GM19372 (cell line): Measurements from ENCODE around the gene PNKD.

Source experiments
- ATAC-seq: cut with Tn5 transposase; IDR thresholded peaks from one replicate; pipeline ENCODE4 v1.9.1; 2021; ENCODE audit warnings: mild to moderate bottlenecking, low read depth, moderate library complexity; ENCODE audit not compliant: unreplicated experiment

Gene PNKD

DNA sequence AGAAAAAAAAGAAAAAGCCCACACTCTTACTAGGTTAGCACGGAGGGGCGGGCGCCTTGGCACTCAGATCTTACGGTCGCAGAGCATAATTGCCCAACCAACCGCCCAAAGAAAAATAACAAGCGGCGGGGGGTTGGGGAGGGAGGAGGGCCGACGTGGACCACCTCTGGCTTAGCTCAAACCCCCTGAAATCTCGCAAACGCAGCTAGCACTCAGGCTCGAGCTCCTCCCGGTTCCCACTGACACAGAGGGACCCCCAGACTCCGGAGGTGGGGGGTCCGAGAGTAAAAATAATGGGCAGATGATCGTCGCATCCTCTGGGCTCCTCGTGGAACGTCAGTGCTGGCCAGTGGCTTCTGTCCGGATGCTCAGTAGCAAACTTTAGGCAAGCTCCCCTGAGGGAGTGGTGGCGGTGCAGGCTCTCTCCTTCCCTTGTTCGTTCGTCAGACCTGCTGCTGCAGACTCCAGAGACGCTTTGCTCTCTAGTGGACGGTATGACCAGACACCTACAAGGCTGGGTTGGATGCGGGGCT is 98.4 kb downstream of the PNKD start:
- no peak for ATAC-seq

DNA sequence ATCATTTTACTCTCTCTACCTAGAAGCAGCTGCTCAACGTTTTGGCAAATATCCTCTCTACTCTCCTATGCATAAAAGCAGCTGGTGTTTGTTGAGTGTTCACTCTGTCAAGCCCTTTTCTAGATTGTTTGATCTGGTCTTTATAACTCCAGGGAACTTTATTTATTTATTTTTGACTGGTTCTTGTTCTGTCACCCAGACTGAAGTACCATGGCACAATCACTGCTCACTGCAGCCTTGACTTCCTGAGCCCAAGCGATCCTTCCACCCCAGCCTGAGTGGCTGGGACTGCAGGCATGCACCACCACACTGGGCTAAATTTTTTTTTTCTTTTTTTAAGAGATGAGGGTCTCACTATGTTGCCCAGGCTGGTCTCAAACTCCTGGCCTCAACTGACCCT is 99.0 kb downstream of the PNKD start:
- ATAC-seq = no peak

DNA sequence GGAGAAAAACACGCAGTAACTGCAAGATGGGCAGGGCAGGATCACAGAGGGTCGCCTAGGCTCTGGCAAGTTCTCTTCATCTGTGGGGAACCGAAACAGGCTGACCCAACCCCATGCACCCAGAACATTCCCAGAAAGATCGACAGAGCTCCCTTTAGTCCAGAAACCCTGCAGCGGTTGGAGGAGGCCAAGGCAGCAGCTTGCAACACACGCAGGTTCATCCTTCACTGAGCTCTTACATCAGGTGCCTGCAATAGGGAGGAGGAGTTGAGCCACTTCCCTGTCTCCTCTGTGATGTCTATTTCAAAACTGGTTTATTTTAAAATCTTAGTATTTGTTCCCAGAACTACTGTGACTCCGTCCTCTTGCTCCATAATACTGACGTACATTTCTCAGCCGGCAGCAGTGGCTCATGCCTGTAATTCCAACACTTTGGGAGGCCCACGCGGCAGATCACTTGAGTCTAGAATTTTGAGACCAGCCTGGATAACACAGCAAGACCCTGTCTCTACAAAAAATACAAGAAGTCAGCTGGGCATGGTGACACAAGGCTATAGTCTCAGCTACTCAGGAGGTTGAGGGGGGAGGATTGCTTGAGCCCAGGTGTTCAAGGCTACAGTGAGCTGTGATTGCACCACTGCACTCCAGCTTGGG is 100.2 kb downstream of the PNKD start:
- no peak for ATAC-seq

DNA sequence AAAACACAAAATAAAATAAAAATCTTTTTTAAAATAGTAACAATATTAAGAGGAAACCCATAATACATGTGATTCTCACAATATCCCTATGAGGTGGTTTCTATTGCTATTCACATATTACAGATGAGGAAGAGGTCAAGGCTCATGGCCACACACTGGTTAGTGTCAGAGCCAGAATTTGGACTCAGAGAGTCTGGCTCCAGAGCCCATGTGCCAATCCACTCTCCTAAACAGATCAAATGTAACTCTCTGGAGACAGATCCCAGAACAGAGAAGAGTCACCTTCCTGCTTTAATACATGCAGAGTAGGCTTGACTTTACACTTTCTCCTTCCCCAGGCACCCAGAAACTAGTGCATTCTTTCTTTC is 101.6 kb downstream of the PNKD start:
- no peak for ATAC-seq

GRCh38 chr2:218374795-218375194 is 104.5 kb downstream of the PNKD start:
- no peak for ATAC-seq

GRCh38 chr2:218375212-218375611 is 104.9 kb downstream of the PNKD start:
- ATAC-seq = no peak

- ATAC-seq = no peak
These were observed 107.7 kb downstream of the PNKD start for GRCh38 chr2:218378053-218378452.

GRCh38 chr2:218381916-218382366 is 111.6 kb downstream of the PNKD start, which contains the start of gene SLC11A1:
Gene SLC11A1 (plus strand): TSS chr2:218382273. CDS start chr2:218382369, 96 bp downstream.
- ATAC-seq = no peak

GRCh38 chr2:218382785-218383184 is 112.5 kb downstream of the PNKD start:
- no peak for ATAC-seq

- ATAC-seq = no peak
These were observed 113.7 kb downstream of the PNKD start for GRCh38 chr2:218383892-218384519.

- ATAC-seq = no peak
These were observed 114.7 kb downstream of the PNKD start for GRCh38 chr2:218384975-218385374.

- no peak for ATAC-seq
These were observed 116.4 kb downstream of the PNKD start for GRCh38 chr2:218386505-218387368.

DNA sequence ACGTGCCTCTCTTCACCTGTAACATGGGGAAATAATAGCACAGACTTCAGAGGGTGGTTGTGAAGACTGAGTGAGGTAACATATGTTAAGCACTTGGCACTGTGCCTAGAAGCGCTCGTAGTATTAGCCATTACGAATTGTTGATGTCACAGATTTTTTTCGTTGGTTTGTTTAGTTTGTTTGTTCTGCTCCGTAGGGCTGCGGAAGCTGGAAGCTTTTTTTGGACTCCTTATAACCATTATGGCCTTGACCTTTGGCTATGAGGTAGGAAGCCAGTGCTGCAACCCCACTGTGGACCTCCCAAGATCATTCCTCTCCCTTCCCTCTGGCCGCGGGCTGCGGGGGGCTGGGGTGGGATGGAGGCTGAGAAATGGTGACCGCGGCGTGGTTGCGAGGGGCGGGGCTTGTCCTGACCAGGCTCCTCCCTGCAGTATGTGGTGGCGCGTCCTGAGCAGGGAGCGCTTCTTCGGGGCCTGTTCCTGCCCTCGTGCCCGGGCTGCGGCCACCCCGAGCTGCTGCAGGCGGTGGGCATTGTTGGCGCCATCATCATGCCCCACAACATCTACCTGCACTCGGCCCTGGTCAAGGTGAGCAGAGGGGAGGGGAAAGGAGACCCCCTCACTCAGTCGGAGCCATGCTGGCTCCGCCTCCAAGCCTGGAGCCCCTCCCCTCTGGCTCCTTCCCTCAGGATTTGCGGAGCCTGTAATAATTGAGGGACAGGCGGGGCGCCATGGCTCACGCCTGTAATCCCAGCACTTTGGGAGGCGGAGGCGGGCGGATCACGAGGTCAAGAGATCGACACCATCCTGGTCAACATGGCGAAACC is 117.3 kb downstream of the PNKD start:
- ATAC-seq = no peak

DNA sequence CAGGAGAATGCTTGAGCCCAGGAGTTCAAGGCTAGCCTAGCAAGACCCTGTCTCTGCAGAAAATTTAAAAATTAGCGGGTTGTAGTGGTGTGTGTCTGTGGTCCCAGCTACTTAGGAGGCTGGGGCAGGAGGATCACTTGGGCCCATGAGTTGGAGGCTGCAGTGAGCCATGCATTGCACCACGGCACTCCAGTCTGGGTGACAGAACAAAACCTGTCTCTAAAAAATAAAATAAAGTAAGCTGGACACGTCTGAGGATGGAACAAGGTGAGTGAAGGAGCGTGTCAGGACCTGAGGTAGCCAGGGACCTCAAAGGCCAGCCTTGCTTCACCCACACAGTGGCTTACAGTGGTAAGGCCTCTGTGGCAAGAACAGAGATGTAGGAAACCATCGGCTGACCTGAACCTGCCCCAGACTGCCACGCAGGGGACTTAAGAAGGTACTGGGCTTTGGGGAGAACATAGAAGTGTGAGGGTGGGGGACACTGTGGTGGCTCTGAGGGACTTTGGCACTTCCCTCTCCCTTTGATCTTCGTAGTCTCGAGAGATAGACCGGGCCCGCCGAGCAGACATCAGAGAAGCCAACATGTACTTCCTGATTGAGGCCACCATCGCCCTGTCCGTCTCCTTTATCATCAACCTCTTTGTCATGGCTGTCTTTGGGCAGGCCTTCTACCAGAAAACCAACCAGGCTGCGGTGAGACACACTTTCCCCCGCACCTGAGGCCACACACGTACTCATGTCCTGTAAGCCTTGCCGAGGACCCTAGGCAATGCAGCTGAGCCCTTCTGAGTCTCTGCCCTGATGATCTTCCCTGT is 119.2 kb downstream of the PNKD start:
- ATAC-seq = no peak

DNA sequence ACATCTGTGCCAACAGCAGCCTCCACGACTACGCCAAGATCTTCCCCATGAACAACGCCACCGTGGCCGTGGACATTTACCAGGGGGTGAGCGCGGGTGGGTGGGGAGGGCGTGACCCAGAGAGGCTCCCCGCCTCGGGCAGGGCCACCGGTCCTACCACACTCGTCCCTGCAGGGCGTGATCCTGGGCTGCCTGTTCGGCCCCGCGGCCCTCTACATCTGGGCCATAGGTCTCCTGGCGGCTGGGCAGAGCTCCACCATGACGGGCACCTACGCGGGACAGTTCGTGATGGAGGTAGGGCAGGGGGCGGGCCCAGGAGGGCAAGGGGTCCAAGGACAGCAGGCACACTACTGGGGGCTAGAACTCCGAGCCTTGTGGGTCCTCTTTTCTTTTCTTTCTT is 120.9 kb downstream of the PNKD start:
- no peak for ATAC-seq

GRCh38 chr2:218392459-218392858 is 122.1 kb downstream of the PNKD start:
- no peak for ATAC-seq

DNA sequence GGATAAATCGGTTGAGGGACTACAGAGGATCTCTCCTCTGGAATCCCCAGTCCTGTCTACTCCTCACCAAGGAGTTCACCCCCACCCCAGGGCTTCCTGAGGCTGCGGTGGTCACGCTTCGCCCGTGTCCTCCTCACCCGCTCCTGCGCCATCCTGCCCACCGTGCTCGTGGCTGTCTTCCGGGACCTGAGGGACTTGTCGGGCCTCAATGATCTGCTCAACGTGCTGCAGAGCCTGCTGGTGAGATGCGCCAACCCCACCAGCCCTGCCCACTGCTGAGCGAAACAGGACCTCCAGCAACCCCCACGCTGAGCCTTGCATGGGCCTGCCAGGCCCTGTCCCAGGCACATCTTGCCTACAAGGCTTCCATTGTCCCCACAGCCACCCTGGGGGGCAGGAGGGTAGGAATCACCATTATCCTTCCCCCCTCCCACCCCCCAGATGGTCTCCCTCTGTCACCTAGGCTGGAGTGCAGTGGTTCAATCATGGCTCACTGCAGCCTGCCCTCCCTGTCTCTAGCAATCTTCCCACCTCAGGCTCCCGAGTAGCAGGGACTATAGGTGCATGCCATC is 122.7 kb downstream of the PNKD start:
- ATAC-seq = no peak

DNA sequence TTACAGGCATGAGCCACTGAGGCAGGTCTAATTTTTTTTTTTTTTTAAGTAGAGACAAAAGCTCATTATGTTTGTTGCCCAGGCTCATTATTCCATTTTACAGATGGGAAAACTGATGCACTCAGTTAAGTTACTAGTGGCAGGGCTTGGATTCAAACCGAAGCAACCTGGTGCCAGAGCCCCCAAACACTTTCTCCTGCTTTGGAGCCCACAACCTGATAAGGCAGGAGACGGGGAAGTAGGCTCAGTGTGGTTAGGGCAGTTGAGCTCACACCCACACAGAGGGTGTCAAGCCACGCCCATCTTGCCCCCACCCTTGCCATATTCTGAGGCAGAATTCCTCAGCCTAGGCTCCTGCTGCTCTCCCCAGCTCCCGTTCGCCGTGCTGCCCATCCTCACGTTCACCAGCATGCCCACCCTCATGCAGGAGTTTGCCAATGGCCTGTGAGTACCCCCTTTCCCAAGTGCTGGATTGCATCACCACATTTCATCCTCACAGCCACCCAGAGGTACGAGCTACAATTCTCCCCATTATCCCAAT is 123.5 kb downstream of the PNKD start:
- ATAC-seq = no peak
